Hepatocyte (in vitro differentiated cells): Measurements from ENCODE around the gene ARSI. TPM values are rescaled to one million over a fixed set of nuclear protein-coding genes. Genes with fewer than 3 reads are reported as not detected.

Experiments
- DNase-seq: peaks from one replicate; pipeline ENCODE4 v3.0.0-alpha.2; 2016; ENCODE audit warnings: low spot score
- H2AFZ ChIP-seq: fragments of 200-600 bp; sonication (generic); 2 replicates; pipeline ENCODE4 v1.6.0; 2016; ENCODE audit warnings: antibody characterized with exemption, mild to moderate bottlenecking
- H3K27ac ChIP-seq: fragments of 200-600 bp; sonication (generic); 2 replicates; pipeline ENCODE4 v1.5.1; 2016; ENCODE audit warnings: mild to moderate bottlenecking
- H3K27me3 ChIP-seq: fragments of 200-600 bp; sonication (generic); 2 replicates; pipeline ENCODE4 v1.6.1; 2016
- H3K36me3 ChIP-seq: fragments of 200-600 bp; sonication (generic); replicated peaks from 2 replicates; pipeline ENCODE4 v1.5.1; 2016; ENCODE audit warnings: low read depth; ENCODE audit not compliant: insufficient read depth
- H3K4me1 ChIP-seq: fragments of 200-600 bp; sonication (generic); 2 replicates; pipeline ENCODE4 v1.5.1; 2016; ENCODE audit warnings: mild to moderate bottlenecking, moderate library complexity; ENCODE audit not compliant: insufficient read depth
- H3K4me2 ChIP-seq: fragments of 200-600 bp; sonication (generic); 2 replicates; pipeline ENCODE4 v1.6.0; 2016
- H3K4me3 ChIP-seq: fragments of 200-600 bp; sonication (generic); 2 replicates; pipeline ENCODE4 v1.5.1; 2016; ENCODE audit warnings: mild to moderate bottlenecking
- H3K79me2 ChIP-seq: fragments of 200-600 bp; sonication (generic); 2 replicates; pipeline ENCODE4 v1.6.0; 2017; ENCODE audit warnings: mild to moderate bottlenecking
- H3K9me2 ChIP-seq: fragments of 200-600 bp; sonication (generic); replicated peaks from 2 replicates; pipeline ENCODE4 v1.6.0; 2017; ENCODE audit warnings: mild to moderate bottlenecking; ENCODE audit not compliant: insufficient read depth
- H3K9me3 ChIP-seq: fragments of 200-600 bp; sonication (generic); 2 replicates; pipeline ENCODE4 v1.5.1; 2016; ENCODE audit warnings: low read depth, mild to moderate bottlenecking
- H4K20me1 ChIP-seq: fragments of 200-600 bp; sonication (generic); 2 replicates; pipeline ENCODE4 v1.6.0; 2016; ENCODE audit warnings: mild to moderate bottlenecking; ENCODE audit not compliant: insufficient read depth, poor library complexity, severe bottlenecking
- CTCF ChIP-seq: fragments of 200-600 bp; sonication (generic); IDR thresholded peaks from 2 replicates; pipeline ENCODE4 v1.5.1; 2016; ENCODE audit warnings: antibody characterized with exemption, mild to moderate bottlenecking; ENCODE audit not compliant: poor library complexity
- EZH2 ChIP-seq: fragments of 200-600 bp; sonication (generic); IDR thresholded peaks from 2 replicates; pipeline ENCODE4 v1.6.1; 2016; ENCODE audit warnings: antibody characterized with exemption, mild to moderate bottlenecking, borderline replicate concordance
- EZH2phosphoT487 ChIP-seq: fragments of 200-600 bp; sonication (generic); IDR thresholded peaks from one replicate; pipeline ENCODE4 v1.6.1; 2018; ENCODE audit warnings: antibody characterized with exemption, mild to moderate bottlenecking, low read depth, moderate library complexity; ENCODE audit not compliant: unreplicated experiment, severe bottlenecking
- WGBS: methylation state at CpG from one replicate; pipeline ENCODE4 v1.1.6; 2016; ENCODE audit warnings: low lambda C conversion rate; ENCODE audit errors: missing lambda C conversion rate; 5-methylcytosine and 5-hydroxymethylcytosine counted together
- polyA plus RNA-seq: library from polyadenylated mRNA; unstranded; fragments of >200 nt; fragmentation: Nextera tagmentation; extraction: Ambion mirVana; gene quantifications from 2 replicates; pipeline ENCODE4 v1.2.1, GENCODE V29; 2016
- total RNA-seq: library from RNA; depleted of rRNA; stranded (reverse); fragments of >200 nt; gene quantifications from 2 replicates; pipeline ENCODE4 v1.2.3, GENCODE V29; 2014

ARSI gene
- total and polyA plus RNA-seq, 2 experiments from 2014 or later, result 27.1 to 27.9 TPM

DNA sequence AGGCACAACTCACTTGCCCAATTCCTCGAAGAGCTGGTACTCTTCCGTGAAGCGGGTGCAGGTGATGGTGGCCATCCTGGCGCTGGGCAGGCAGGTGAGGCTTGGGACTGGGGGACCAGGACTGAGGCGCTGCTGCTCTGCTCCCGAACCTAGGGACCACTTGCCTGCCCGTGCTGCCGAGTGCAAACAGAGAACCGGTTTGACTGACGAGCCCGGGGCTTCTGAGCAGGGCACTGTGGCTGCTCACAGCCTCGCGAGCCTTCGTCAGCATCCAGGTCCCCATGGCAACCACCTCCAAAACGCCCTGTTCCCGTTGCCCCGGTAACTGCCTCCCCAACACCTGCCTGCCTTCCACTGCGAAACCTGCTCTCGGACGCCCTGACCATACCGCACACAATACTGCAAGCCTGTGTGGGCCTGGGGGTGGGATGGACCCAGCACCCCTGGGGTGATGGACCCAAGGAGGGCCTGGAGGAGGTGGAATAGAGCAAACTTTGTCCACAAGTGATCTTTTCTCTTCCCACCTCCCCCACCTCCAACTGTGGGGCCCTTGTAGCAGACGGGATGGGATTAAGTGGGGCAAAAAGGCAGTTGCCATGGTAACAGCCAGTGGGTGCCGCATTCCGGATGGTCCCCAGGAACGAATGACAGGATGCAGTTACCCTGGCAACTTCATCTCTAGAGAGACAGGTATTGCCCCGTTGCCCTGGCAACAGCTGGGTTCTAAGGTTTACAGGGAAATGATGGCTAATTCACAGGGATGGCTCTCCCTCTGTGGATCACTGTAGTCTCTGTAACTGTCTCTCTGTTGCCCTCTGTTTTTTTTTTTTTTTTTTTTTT is 12.9 kb downstream of the ARSI start, which contains the start of gene CAMK2A:
TSS of gene CAMK2A (minus strand) at position 223 of the 840 bp plus-strand sequence. CDS start at position 75, 148 bp downstream.
- H3K9me2 ChIP-seq, result no peaks in the 10 kb centered on the region
- H3K27me3 ChIP-seq, result no peaks in the 10 kb centered on the region
- H3K36me3 ChIP-seq, result no peaks in the 10 kb centered on the region
- TF ChIP-seq EZH2 (no peak), EZH2phosphoT487 (no peak), CTCF (no peak)
- no peaks in the 10 kb centered on the region for H3K79me2 ChIP-seq
- no peak for DNase-seq
- 63% methylated on average over 26 of the region's 26 CpGs for WGBS
- no peaks in the 10 kb centered on the region for H3K9me3 ChIP-seq
- H3K4me3 ChIP-seq, result no peak within 1 kb of the TSS
- no peak within 1 kb of the TSS for H3K27ac ChIP-seq
- H4K20me1 ChIP-seq, result no peaks in the 10 kb centered on the region
- H3K4me1 ChIP-seq, result peaks cover 3% of the 10 kb centered on the region
- H3K4me2 ChIP-seq, result no peak within 1 kb of the TSS
- no peak within 1 kb of the TSS for H2AFZ ChIP-seq

DNA sequence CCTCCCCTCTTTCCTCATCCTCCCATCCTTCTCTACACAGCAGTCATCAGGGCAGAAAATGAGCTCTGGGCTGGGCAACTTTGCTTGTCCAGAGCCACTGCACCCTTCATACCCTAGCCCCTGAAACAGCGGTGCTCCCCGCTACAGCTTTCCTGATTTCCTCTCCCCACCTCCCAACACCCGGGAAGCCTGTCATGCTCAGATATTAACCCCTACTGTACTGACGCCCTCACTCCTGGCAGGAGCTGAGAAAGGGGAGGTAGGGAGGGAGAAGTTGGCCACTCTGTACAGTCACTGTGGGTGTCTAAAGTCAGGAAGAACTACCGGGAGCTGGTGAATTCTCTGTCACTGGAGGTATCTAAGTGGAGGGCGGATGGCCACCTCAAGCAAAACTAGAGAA is 13.9 kb downstream of the ARSI start:
- no peak for TF ChIP-seq EZH2phosphoT487
- TF ChIP-seq EZH2, result no peak
- TF ChIP-seq CTCF, result no peak
- Histone ChIP-seq H4K20me1 (no peaks in the 10 kb centered on the region), H3K27ac (no peak overlapping the region), H3K36me3 (no peaks in the 10 kb centered on the region), H3K9me3 (no peaks in the 10 kb centered on the region), H3K4me1 (no peaks in the 10 kb centered on the region), H2AFZ (no peak overlapping the region), H3K27me3 (no peaks in the 10 kb centered on the region), H3K4me3 (no peak overlapping the region), H3K9me2 (no peaks in the 10 kb centered on the region), H3K4me2 (no peak overlapping the region), H3K79me2 (no peaks in the 10 kb centered on the region)
- WGBS, result 52% methylated on average over 6 of the region's 6 CpGs
- no peak for DNase-seq

DNA sequence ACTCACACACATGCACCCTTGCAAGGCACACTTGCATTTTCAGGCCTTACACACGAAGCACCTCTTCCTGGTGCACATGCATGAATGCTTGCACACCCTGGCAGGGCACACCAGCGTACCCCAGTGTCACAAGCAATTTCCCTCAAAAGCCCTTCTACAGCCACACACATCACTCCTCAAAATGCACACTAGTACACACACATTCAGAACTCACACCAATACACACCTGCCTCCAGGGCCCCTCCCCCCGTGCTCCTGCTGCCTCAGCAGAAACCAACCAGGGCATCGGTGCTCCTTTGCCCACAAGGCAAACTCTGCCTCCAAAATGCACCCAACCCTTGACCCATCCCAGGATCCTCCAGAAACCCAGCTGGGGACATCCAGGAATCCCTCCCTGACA is 14.3 kb downstream of the ARSI start:
- no peak overlapping the region for H2AFZ ChIP-seq
- no peak overlapping the region for H3K27ac ChIP-seq
- no peaks in the 10 kb centered on the region for H3K27me3 ChIP-seq
- no peaks in the 10 kb centered on the region for H3K4me1 ChIP-seq
- H3K79me2 ChIP-seq, result no peaks in the 10 kb centered on the region
- H4K20me1 ChIP-seq, result no peaks in the 10 kb centered on the region
- no peaks in the 10 kb centered on the region for H3K36me3 ChIP-seq
- WGBS, result 90% methylated on average over 4 of the region's 4 CpGs
- H3K9me2 ChIP-seq, result no peaks in the 10 kb centered on the region
- no peaks in the 10 kb centered on the region for H3K9me3 ChIP-seq
- no peak for DNase-seq
- no peak overlapping the region for H3K4me2 ChIP-seq
- no peak overlapping the region for H3K4me3 ChIP-seq
- TF ChIP-seq CTCF, result no peak
- TF ChIP-seq EZH2phosphoT487, result no peak
- TF ChIP-seq EZH2, result no peak
